Liver (tissue), 9 donors: Measurements from ENCODE around the gene SLC19A2. TPM values are rescaled to one million over a fixed set of nuclear protein-coding genes. Genes with fewer than 3 reads are reported as not detected.

ENCODE experiments used
- DNase-seq: peaks from one replicate; pipeline ENCODE4 v3.0.0-alpha.2; 2017; ENCODE audit warnings: low spot score
- H3K27ac ChIP-seq, 2 donors: one replicate each; pipeline ENCODE4 v1.7.0; 2013; ENCODE audit warnings: inconsistent platforms in 2 of 2, low read length in 2 of 2, control low read depth in 1 of 2, low read depth in 1 of 2, mild to moderate bottlenecking in 1 of 2
- H3K27me3 ChIP-seq, 4 donors: one replicate each; pipeline versions ENCODE4 v1.6.1 to v1.7.0; 2013; ENCODE audit warnings: low read length in 3 of 4, inconsistent platforms in 1 of 4, mild to moderate bottlenecking in 1 of 4, moderate library complexity in 1 of 4; ENCODE audit not compliant: control insufficient read depth in 4 of 4, insufficient read depth in 4 of 4
- H3K36me3 ChIP-seq, 4 donors: one replicate each; pipeline versions ENCODE4 v1.6.1 to v1.7.0; 2013; ENCODE audit warnings: low read length in 3 of 4, mild to moderate bottlenecking in 3 of 4, low read depth in 1 of 4, moderate library complexity in 1 of 4; ENCODE audit not compliant: control insufficient read depth in 4 of 4, insufficient read depth in 3 of 4
- H3K4me1 ChIP-seq, 4 donors: one replicate each; pipeline versions ENCODE4 v1.6.1 to v1.7.0; 2013; ENCODE audit warnings: low read length in 3 of 4, mild to moderate bottlenecking in 3 of 4, moderate library complexity in 1 of 4; ENCODE audit not compliant: control insufficient read depth in 4 of 4, insufficient read depth in 4 of 4
- H3K4me3 ChIP-seq, 3 donors: one replicate each; pipeline versions ENCODE4 v1.6.1 to v1.7.0; 2013; ENCODE audit warnings: low read length in 3 of 3, control low read depth in 1 of 3, low read depth in 1 of 3, mild to moderate bottlenecking in 1 of 3
- H3K9ac ChIP-seq, 2 donors: one replicate each; pipeline ENCODE4 v1.7.0; 2013; ENCODE audit warnings: low read length in 2 of 2, mild to moderate bottlenecking in 2 of 2, moderate library complexity in 2 of 2, control low read depth in 1 of 2, low read depth in 1 of 2
- H3K9me3 ChIP-seq, 4 donors: one replicate each; pipeline versions ENCODE4 v1.6.1 to v1.7.0; 2013; ENCODE audit warnings: low read length in 3 of 4; ENCODE audit not compliant: control insufficient read depth in 4 of 4
- EGR1 ChIP-seq, 2 donors: IDR thresholded peaks; 2 replicates each; pipeline ENCODE4 v1.6.1; 2016 to 2018; ENCODE audit warnings: antibody characterized with exemption in 2 of 2, low read depth in 2 of 2
- FOXA1 ChIP-seq: IDR thresholded peaks from 2 replicates; pipeline ENCODE4 v1.6.1; 2016; ENCODE audit warnings: antibody characterized with exemption
- HNF4A ChIP-seq, 2 donors: conservative IDR thresholded peaks; 2 replicates each; pipeline ENCODE4 v1.6.1; 2016; ENCODE audit warnings: antibody characterized with exemption in 2 of 2, mild to moderate bottlenecking in 2 of 2
- MAX ChIP-seq: IDR thresholded peaks from 2 replicates; pipeline ENCODE4 v1.6.1; 2016; ENCODE audit warnings: antibody characterized with exemption
- NR2F2 ChIP-seq: IDR thresholded peaks from 2 replicates; pipeline ENCODE4 v1.6.1; 2016; ENCODE audit warnings: antibody characterized with exemption
- RAD21 ChIP-seq, 2 donors: IDR thresholded peaks; 2 replicates each; pipeline ENCODE4 v1.6.1; 2016; ENCODE audit warnings: antibody characterized with exemption in 2 of 2, mild to moderate bottlenecking in 2 of 2
- RXRA ChIP-seq, 2 donors: IDR thresholded peaks; 2 replicates each; pipeline ENCODE4 v1.6.1; 2017 to 2018; ENCODE audit warnings: antibody characterized with exemption in 2 of 2, mild to moderate bottlenecking in 1 of 2
- SP1 ChIP-seq: IDR thresholded peaks from 2 replicates; pipeline ENCODE4 v1.6.1; 2018; ENCODE audit warnings: antibody characterized with exemption, mild to moderate bottlenecking
- YY1 ChIP-seq: IDR thresholded peaks from 2 replicates; pipeline ENCODE4 v1.6.1; 2016; ENCODE audit warnings: antibody characterized with exemption, mild to moderate bottlenecking
- WGBS: extraction: QIAGEN DNeasy Blood & Tissue Kit; methylation state at CpG from one replicate; pipeline ENCODE4 v1.1.7; 2013; 5-methylcytosine and 5-hydroxymethylcytosine counted together
- polyA plus RNA-seq, 2 donors: library from polyadenylated mRNA; stranded (reverse) in 1 of 2; unstranded in 1 of 2; fragments of 200-250 nt in 1 of 2; fragments of >200 nt in 1 of 2; fragmentation: Nextera tagmentation in 1 of 2; extraction: Ambion mirVana in 1 of 2; gene quantifications; one replicate each; pipeline versions ENCODE4 v1.2.1 to v1.2.3, GENCODE V29; 2013 to 2015
- total RNA-seq, 2 donors: library from RNA; depleted of rRNA; stranded (reverse); fragments of >200 nt; gene quantifications; one replicate each; pipeline ENCODE4 v1.2.3, GENCODE V29; 2014
- TF ChIP-seq, protein P1 (sequence below): IDR thresholded peaks from 2 replicates; pipeline ENCODE4 v1.6.1; 2016; ENCODE audit warnings: antibody characterized with exemption, mild to moderate bottlenecking
- TF ChIP-seq, protein P2 (sequence below): fragments of 150-350 bp; IDR thresholded peaks from 2 replicates; pipeline ENCODE4 v1.5.1; 2017; ENCODE audit warnings: improper control_type of control experiment, low read depth, low read length; ENCODE audit not compliant: missing input control
- donor health status: healthy.
- donor health status: healthy.
- donor health status: healthy.
- donor health status: healthy.
- donor health status: healthy.

SLC19A2 gene
- total and polyA plus RNA-seq, 4 donors, result 4.8 to 18.7 (median 9.8) TPM

DNA sequence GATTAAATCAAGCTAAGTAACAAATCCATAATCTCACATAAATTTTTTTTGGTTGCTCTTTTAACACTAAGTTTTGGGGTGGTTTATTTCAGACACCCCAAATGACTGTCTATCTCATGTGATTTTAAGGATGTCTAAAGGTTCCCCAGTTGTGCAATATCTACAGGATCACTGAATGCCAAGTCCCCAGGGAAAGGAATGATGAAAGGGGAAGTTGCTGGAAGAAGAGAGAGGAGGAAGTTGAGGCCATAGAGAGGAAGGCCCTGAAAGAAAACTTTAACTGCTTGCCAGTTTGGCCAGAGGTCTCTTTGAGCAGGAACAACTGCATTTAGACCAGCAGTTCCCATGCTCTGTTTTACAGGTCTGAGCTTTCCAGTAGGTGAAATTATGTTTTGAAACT lies 27.5 kb upstream of the SLC19A2 start (continued):
- TF ChIP-seq, protein P1, sequence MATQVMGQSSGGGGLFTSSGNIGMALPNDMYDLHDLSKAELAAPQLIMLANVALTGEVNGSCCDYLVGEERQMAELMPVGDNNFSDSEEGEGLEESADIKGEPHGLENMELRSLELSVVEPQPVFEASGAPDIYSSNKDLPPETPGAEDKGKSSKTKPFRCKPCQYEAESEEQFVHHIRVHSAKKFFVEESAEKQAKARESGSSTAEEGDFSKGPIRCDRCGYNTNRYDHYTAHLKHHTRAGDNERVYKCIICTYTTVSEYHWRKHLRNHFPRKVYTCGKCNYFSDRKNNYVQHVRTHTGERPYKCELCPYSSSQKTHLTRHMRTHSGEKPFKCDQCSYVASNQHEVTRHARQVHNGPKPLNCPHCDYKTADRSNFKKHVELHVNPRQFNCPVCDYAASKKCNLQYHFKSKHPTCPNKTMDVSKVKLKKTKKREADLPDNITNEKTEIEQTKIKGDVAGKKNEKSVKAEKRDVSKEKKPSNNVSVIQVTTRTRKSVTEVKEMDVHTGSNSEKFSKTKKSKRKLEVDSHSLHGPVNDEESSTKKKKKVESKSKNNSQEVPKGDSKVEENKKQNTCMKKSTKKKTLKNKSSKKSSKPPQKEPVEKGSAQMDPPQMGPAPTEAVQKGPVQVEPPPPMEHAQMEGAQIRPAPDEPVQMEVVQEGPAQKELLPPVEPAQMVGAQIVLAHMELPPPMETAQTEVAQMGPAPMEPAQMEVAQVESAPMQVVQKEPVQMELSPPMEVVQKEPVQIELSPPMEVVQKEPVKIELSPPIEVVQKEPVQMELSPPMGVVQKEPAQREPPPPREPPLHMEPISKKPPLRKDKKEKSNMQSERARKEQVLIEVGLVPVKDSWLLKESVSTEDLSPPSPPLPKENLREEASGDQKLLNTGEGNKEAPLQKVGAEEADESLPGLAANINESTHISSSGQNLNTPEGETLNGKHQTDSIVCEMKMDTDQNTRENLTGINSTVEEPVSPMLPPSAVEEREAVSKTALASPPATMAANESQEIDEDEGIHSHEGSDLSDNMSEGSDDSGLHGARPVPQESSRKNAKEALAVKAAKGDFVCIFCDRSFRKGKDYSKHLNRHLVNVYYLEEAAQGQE, result no peak
- no peak for TF ChIP-seq MAX
- no peak for TF ChIP-seq RXRA (IDR thresholded peaks at IDR 0.05)
- no peak for TF ChIP-seq FOXA1
- TF ChIP-seq SP1, result no peak
- TF ChIP-seq HNF4A (conservative IDR thresholded peaks at IDR 0.05), result no peak
- no peak for TF ChIP-seq YY1
- no peak for TF ChIP-seq NR2F2

DNA sequence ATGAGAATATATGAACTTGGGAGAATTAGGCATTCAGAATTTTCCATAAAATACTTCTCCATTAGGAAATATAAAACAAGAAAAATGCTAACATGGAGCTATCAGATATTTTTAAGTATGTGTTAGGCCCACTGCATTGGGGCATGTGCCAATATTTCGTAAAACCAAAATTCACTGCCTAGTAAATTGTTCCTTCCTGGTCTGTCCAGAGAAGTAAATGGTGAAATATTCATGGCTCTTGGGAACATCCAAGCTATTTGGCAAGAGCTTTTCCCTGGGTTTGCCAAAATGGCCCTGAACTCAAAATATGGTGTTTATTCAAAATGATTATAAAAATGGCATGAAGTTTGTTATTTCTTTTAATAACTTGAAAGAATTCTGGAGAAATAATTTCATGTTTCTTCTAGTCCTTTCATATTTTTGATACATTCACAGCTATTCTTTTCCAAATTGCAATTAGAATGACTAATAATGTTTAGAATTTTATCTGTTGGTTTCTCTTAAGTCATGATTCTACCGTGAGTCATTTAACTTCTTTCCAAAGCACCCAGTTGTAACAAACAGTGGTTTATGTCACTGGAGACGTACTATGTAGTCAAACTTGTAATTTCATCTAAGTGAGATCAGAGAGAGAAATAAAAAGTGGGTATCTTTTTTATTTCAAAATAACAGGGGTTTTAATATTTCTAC lies 25.7 kb upstream of the SLC19A2 start:
- WGBS, result 40% methylated on average over 3 of the region's 3 CpGs
- DNase-seq, result no peak

DNA sequence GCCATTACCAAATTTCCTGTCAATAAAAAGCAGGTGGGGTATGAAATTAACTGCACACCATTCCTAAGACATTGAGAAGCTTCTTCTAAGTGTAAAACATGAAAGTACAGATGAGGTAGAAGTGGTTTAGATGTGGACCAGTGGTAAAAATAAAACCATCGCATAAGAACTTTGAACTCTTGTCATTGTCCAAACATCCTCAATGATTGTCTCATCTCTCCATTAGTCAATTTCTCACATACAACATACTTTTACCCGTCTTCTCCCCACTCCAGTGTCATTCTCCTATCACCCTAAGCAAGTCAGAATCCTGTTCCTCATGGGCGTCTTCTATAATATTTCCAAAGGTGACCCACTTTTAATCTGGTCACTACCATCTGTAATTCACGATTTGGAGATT lies 24.3 kb upstream of the SLC19A2 start:
- H3K4me1 ChIP-seq, result peaks cover 11 to 50% (median 46%) of the 10 kb centered on the region in 4 donors
- no peaks in the 10 kb centered on the region for H3K9me3 ChIP-seq
- no peak overlapping the region for H3K9ac ChIP-seq
- no peaks in the 10 kb centered on the region for H3K27me3 ChIP-seq
- no peak for TF ChIP-seq NR2F2
- TF ChIP-seq HNF4A (conservative IDR thresholded peaks at IDR 0.05), result peak; percentile 46 to 52
- DNase-seq, result no peak
- no peak overlapping the region for H3K4me3 ChIP-seq
- peaks cover 0 to 24% (median 14%) of the 10 kb centered on the region in 4 donors for H3K36me3 ChIP-seq
- H3K27ac ChIP-seq, result peak overlapping the region; percentile 10 to 78
- WGBS, result 51% methylated on average over 4 of the region's 4 CpGs

More for the DNA sequence above, 25.7 kb upstream of the SLC19A2 start:
- Histone ChIP-seq H3K27ac (peak overlapping the region; percentile 54 to 78), H3K9ac (no peak overlapping the region), H3K36me3 (peaks cover 1 to 38% (median 26%) of the 10 kb centered on the region in 4 donors), H3K4me1 (peaks cover 11 to 50% (median 46%) of the 10 kb centered on the region in 4 donors), H3K27me3 (no peaks in the 10 kb centered on the region), H3K4me3 (no peak overlapping the region), H3K9me3 (no peaks in the 10 kb centered on the region)
- TF ChIP-seq YY1, result peak; percentile 60
- TF ChIP-seq RAD21 (IDR thresholded peaks at IDR 0.05), result no peak
- no peak for TF ChIP-seq EGR1 (IDR thresholded peaks at IDR 0.05; ENCODE audit: low read depth in 2 of 2)

GRCh38 chr1:169509354-169509753 lies 23.6 kb upstream of the SLC19A2 start:
- Histone ChIP-seq H3K4me3 (no peak overlapping the region), H3K36me3 (peaks cover 0 to 19% (median 9%) of the 10 kb centered on the region in 4 donors), H3K27ac (no peak overlapping the region), H3K4me1 (peaks cover 11 to 50% (median 46%) of the 10 kb centered on the region in 4 donors), H3K27me3 (no peaks in the 10 kb centered on the region), H3K9ac (no peak overlapping the region), H3K9me3 (no peaks in the 10 kb centered on the region)
- TF ChIP-seq MAX, result no peak
- TF ChIP-seq, protein P2, sequence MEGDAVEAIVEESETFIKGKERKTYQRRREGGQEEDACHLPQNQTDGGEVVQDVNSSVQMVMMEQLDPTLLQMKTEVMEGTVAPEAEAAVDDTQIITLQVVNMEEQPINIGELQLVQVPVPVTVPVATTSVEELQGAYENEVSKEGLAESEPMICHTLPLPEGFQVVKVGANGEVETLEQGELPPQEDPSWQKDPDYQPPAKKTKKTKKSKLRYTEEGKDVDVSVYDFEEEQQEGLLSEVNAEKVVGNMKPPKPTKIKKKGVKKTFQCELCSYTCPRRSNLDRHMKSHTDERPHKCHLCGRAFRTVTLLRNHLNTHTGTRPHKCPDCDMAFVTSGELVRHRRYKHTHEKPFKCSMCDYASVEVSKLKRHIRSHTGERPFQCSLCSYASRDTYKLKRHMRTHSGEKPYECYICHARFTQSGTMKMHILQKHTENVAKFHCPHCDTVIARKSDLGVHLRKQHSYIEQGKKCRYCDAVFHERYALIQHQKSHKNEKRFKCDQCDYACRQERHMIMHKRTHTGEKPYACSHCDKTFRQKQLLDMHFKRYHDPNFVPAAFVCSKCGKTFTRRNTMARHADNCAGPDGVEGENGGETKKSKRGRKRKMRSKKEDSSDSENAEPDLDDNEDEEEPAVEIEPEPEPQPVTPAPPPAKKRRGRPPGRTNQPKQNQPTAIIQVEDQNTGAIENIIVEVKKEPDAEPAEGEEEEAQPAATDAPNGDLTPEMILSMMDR, result peak; percentile 10
- TF ChIP-seq YY1, result peak; percentile 3
- peak in 1 of 2 donors; percentile 10 for TF ChIP-seq HNF4A (conservative IDR thresholded peaks at IDR 0.05)
- peak; percentile 54 to 58 for TF ChIP-seq RAD21 (IDR thresholded peaks at IDR 0.05)
- TF ChIP-seq RXRA (IDR thresholded peaks at IDR 0.05), result peak in 1 of 2 donors; percentile 34
- no peak for TF ChIP-seq SP1
- DNase-seq, result no peak
- 77% methylated on average over 1 of the region's 1 CpG for WGBS
